H1 (cell line): ENCODE measurements around the gene AQP11. TPM values are rescaled to one million over a fixed set of nuclear protein-coding genes. Genes with fewer than 3 reads are reported as not detected.

Experiments
- CTCF ChIP-seq, 3 experiments: IDR thresholded peaks; 1 replicate in 2 of 3; 2 replicates in 1 of 3; pipeline versions ENCODE4 v1.5.1 to v1.6.1; 2011; ENCODE audit warnings: low read length in 3 of 3, mild to moderate bottlenecking in 3 of 3, inconsistent platforms in 2 of 3, low read depth in 1 of 3, moderate library complexity in 1 of 3; ENCODE audit not compliant: insufficient read depth in 1 of 3; ENCODE audit errors: control extremely low read depth in 1 of 3
- EZH2 ChIP-seq: fragments of 200-600 bp; sonication (generic); IDR thresholded peaks from 2 replicates; pipeline ENCODE4 v1.7.1; 2012; ENCODE audit warnings: low read depth, mild to moderate bottlenecking, moderate library complexity, low read length, inconsistent platforms; ENCODE audit not compliant: severe bottlenecking
- GABPA ChIP-seq: IDR thresholded peaks from 2 replicates; pipeline ENCODE4 v1.6.1; 2011; ENCODE audit warnings: mild to moderate bottlenecking, low read length, moderate library complexity, borderline replicate concordance; ENCODE audit not compliant: insufficient read depth
- RBBP5 ChIP-seq: IDR thresholded peaks from 2 replicates; pipeline ENCODE4 v1.7.1; 2012; ENCODE audit warnings: low read depth, mild to moderate bottlenecking, inconsistent platforms, low read length, moderate library complexity, borderline replicate concordance
- SP1 ChIP-seq: IDR thresholded peaks from 2 replicates; pipeline ENCODE4 v1.6.1; 2011; ENCODE audit warnings: low read depth, low read length
- polyA plus RNA-seq, 7 experiments: library from polyadenylated mRNA; depleted of rRNA in 3 of 7; stranded (reverse) in 5 of 7; unstranded in 2 of 7; fragments of >200 nt in 5 of 7; fragments of 200-250 nt in 2 of 7; gene quantifications; 1 replicate in 5 of 7; 2 replicates in 1 of 7; 4 replicates in 1 of 7; pipeline versions ENCODE4 v1.2.1 to v1.2.3, GENCODE V29; 2011 to 2013; ENCODE audit warnings: missing spikeins in 2 of 7, mixed read lengths in 2 of 7
- total RNA-seq: library from RNA; stranded (reverse); fragmentation: NEBNext Ultra II Directional; extraction: Animal tissue kit (Norgen Biotek cat#: 25700); gene quantifications from 2 replicates; pipeline ENCODE4 v1.2.1, GENCODE V29; 2021

Gene AQP11
- total and polyA plus RNA-seq, 2 of the 8 experiments (the other 6 are each of a cell fraction or from before 2014, with no cell fraction given), result 1.1 to 1.6 TPM

- TF ChIP-seq RBBP5 (no peak), SP1 (no peak), EZH2 (no peak), GABPA (no peak), CTCF (IDR thresholded peaks at IDR 0.05; ENCODE audit: control extremely low read depth in 1 of 3, insufficient read depth in 1 of 3, low read depth in 1 of 3, low read length in 3 of 3) (no peak)
Observed at GRCh38 chr11:77644887-77645286, 55.1 kb downstream of the AQP11 start (continued).
